ENCODE measurements around the gene RUBCNL.
A peak's percentile ranks its signal among the peaks of the same experiment; 100 is the strongest.
"Not testable (repeated sequence)": the region's sequence is repeated elsewhere in the genome, so short reads cannot be mapped to it uniquely, and the experiment has no call there.

The RUBCNL gene

GRCh38 chr13:46387064-46387851 lies at the start of gene RUBCNL:
RUBCNL (minus strand) TSS chr13:46387252; CDS start chr13:46372475, 14,777 bp downstream.
- DNase-seq (ENCODE audit: low spot score): peak; percentile 75
- no peak within 1 kb of the TSS for H3K27ac ChIP-seq
- CTCF ChIA-PET: interaction anchor here (0.6 to 1.0 kb wide), 3 partner anchors 9 to 17 kb away, joined by 3 read pairs; no protein-coding TSS in a partner anchor
- POLR2A ChIA-PET (ENCODE audit: low non-redundant PET): no interaction called here
- TF ChIP-seq CTCF (conservative IDR thresholded peaks at IDR 0.05; ENCODE audit: low read depth): no peak

- H3K27ac ChIP-seq; POLR2A ChIA-PET (ENCODE audit: low non-redundant PET); DNase-seq (ENCODE audit: low spot score); CTCF ChIA-PET: not testable (repeated sequence)
These were observed 42.5 kb upstream of the RUBCNL start for GRCh38 chr13:46429558-46429957.

GRCh38 chr13:46405457-46405856 lies 18.4 kb upstream of the RUBCNL start:
- no peak for TF ChIP-seq CTCF (conservative IDR thresholded peaks at IDR 0.05; ENCODE audit: low read depth)
- ChIA-PET CTCF (no interaction called here), POLR2A (ENCODE audit: low non-redundant PET) (no interaction called here)
- DNase-seq (ENCODE audit: low spot score): no peak
- H3K27ac ChIP-seq: no peak overlapping the region

GRCh38 chr13:46404733-46405100 lies 17.7 kb upstream of the RUBCNL start:
- ChIA-PET CTCF (no interaction called here), POLR2A (ENCODE audit: low non-redundant PET) (no interaction called here)
- TF ChIP-seq CTCF (conservative IDR thresholded peaks at IDR 0.05; ENCODE audit: low read depth): no peak
- no peak for DNase-seq (ENCODE audit: low spot score)
- no peak overlapping the region for H3K27ac ChIP-seq

- POLR2A ChIA-PET (ENCODE audit: low non-redundant PET): no interaction called here
- no peak overlapping the region for H3K27ac ChIP-seq
- no peak for TF ChIP-seq CTCF (conservative IDR thresholded peaks at IDR 0.05; ENCODE audit: low read depth)
- CTCF ChIA-PET: no interaction called here
- DNase-seq (ENCODE audit: low spot score): no peak
These were observed 17.0 kb upstream of the RUBCNL start for GRCh38 chr13:46403851-46404732.

- TF ChIP-seq CTCF (conservative IDR thresholded peaks at IDR 0.05; ENCODE audit: low read depth): no peak
- POLR2A ChIA-PET (ENCODE audit: low non-redundant PET): no interaction called here
- H3K27ac ChIP-seq: no peak overlapping the region
- CTCF ChIA-PET: interaction anchor here (0.7 kb wide), 1 partner anchor 15 kb away, joined by 3 read pairs; the partner anchor contains the start of gene RUBCNL
- no peak for DNase-seq (ENCODE audit: low spot score)
These were observed 15.1 kb upstream of the RUBCNL start for GRCh38 chr13:46402178-46402577.

GRCh38 chr13:46401432-46401831 lies 14.4 kb upstream of the RUBCNL start:
- TF ChIP-seq CTCF (conservative IDR thresholded peaks at IDR 0.05; ENCODE audit: low read depth): no peak
- CTCF ChIA-PET: no interaction called here
- DNase-seq (ENCODE audit: low spot score): no peak
- POLR2A ChIA-PET (ENCODE audit: low non-redundant PET): no interaction called here
- H3K27ac ChIP-seq: no peak overlapping the region
